Heart right ventricle (tissue), 16 donors: ENCODE data around the gene CATSPERZ. TPM values are rescaled to one million over a fixed set of nuclear protein-coding genes. Genes with fewer than 3 reads are reported as not detected.

ENCODE experiments used
- ATAC-seq, 8 donors: fragments of 200-7000 bp; cut with Tn5 transposase; one replicate each; pipeline ENCODE4 v1.9.1; 2020; ENCODE audit warnings: mild to moderate bottlenecking in 8 of 8, moderate library complexity in 8 of 8, moderate number of reproducible peaks in 1 of 8
- DNase-seq, 2 donors: peaks; one replicate each; pipeline ENCODE4 v3.0.0-alpha.2; 2020
- H3K27ac ChIP-seq, 10 donors: fragments of 200-600 bp; sonication (generic) in 2 of 10; one replicate each; pipeline versions ENCODE4 v1.5.0 to v1.8.0; 2020 to 2022; ENCODE audit warnings: mild to moderate bottlenecking in 3 of 10
- H3K27me3 ChIP-seq, 7 donors: fragments of 200-600 bp; one replicate each; pipeline ENCODE4 v1.8.0; 2021 to 2022; ENCODE audit warnings: mild to moderate bottlenecking in 2 of 7
- H3K36me3 ChIP-seq, 9 donors: fragments of 200-600 bp; sonication (generic) in 1 of 9; one replicate each; pipeline versions ENCODE4 v1.5.0 to v1.8.0; 2020 to 2022; ENCODE audit warnings: mild to moderate bottlenecking in 2 of 9
- H3K4me1 ChIP-seq, 9 donors: fragments of 200-600 bp; sonication (generic) in 1 of 9; one replicate each; pipeline versions ENCODE4 v1.5.0 to v1.8.0; 2020 to 2022; ENCODE audit warnings: mild to moderate bottlenecking in 4 of 9
- H3K4me3 ChIP-seq, 10 donors: fragments of 200-600 bp; sonication (generic) in 2 of 10; one replicate each; pipeline versions ENCODE4 v1.5.0 to v1.8.0; 2020 to 2022; ENCODE audit warnings: mild to moderate bottlenecking in 7 of 10, moderate library complexity in 2 of 10
- H3K9me3 ChIP-seq, 11 donors: fragments of 200-600 bp in 10 of 11; sonication (generic) in 2 of 11; one replicate each; pipeline versions ENCODE4 v1.5.0 to v1.8.0; 2013 to 2022; ENCODE audit warnings: mild to moderate bottlenecking in 2 of 11, control low read depth in 1 of 11, moderate library complexity in 1 of 11
- CTCF ChIP-seq, 9 donors: fragments of 200-600 bp; sonication (generic) in 2 of 9; IDR thresholded peaks; one replicate each; pipeline versions ENCODE4 v1.5.0 to v1.8.0; 2021 to 2022; ENCODE audit warnings: antibody characterized with exemption in 9 of 9, mild to moderate bottlenecking in 5 of 9, moderate library complexity in 1 of 9
- WGBS, 2 donors: extraction: QIAGEN DNeasy Blood & Tissue Kit; methylation state at CpG; one replicate each; pipeline ENCODE4 v1.1.7; 2013; ENCODE audit warnings: inconsistent platforms in 1 of 2; 5-methylcytosine and 5-hydroxymethylcytosine counted together
- intact Hi-C, 10 donors: fragments of 100-400 bp; cut with DNase I; formaldehyde crosslinking; loops; one replicate each; pipeline versions ENCODE4 v1.11.1 to v1.14.2; 2022
- polyA plus RNA-seq, 2 donors: library from polyadenylated mRNA; stranded (reverse); fragments of 200-250 nt; gene quantifications; one replicate each; pipeline ENCODE4 v1.2.3, GENCODE V29; 2013
- total RNA-seq, 10 donors: library from RNA; stranded (reverse); fragmentation: NEBNext Ultra II Directional in 3 of 10; extraction: Animal tissue kit (Norgen Biotek cat#: 25700) in 3 of 10; gene quantifications; one replicate each; pipeline versions ENCODE4 v1.2.1 to v1.2.4, GENCODE V29; 2021 to 2023
- donor health status: Arrhythmogenic right ventricular cardiomyopathy.
- donor health status: ischemic (EF 13 %, LVEDD 7.1; RV severe dilation, severe dysfunction).
- donor health status: healthy with polysubstance abuse.
- donor health status: DM: no; HTN: yes; CAD: no.
- donor health status: DM: no; HTN: no; CAD: no.
- donor health status: ischemic (EF 25% LVEDD 6.9; RV normal size, moderate dysfunction).
- donor health status: ischemic (EF 25% LVEDD 5.7; RV mildly dilated, moderate dysfunction).
- donor health status: healthy.
- donor health status: DM: yes; HTN: yes; CAD: no.
- donor health status: Ischemic cardiomyopathy.
- donor health status: ischemic (EF 35%, LVEDD 5.7; RV mildly dilated, moderate dysfunction).
- donor health status: nonischemic (EF 11% LVEDD 7.7; RV severe dilation, severe dysfunction).
- donor health status: DM: yes; HTN: yes; CAD: no.
- donor health status: PGD.
- donor health status: ischemic (EF 29% LVEDD 5.4; RV normal size, mild dysfunction).
- donor health status: nonischemic (EF 23%, LVEDD 6.1; RV moderate dilation, normal function).

The CATSPERZ gene
- total and polyA plus RNA-seq, 12 donors: 0.10 TPM; not detected in 11

GRCh38 chr11:64258946-64259532 lies 41.1 kb upstream of the CATSPERZ start:
- 92 to 94% methylated on average over 31 to 32 of the region's 32 CpGs for WGBS, 2 donors

GRCh38 chr11:64259533-64260067 lies 40.6 kb upstream of the CATSPERZ start:
- H3K27ac ChIP-seq: no peak overlapping the region
- peaks cover 0 to 100% (median 38%) of the 10 kb centered on the region in 9 donors for H3K36me3 ChIP-seq
- H3K27me3 ChIP-seq: no peaks in the 10 kb centered on the region
- H3K9me3 ChIP-seq: no peaks in the 10 kb centered on the region
- DNase-seq: no peak
- ATAC-seq: no peak
- no peaks in the 10 kb centered on the region for H3K4me1 ChIP-seq
- intact Hi-C loops: no loop called here
- TF ChIP-seq CTCF (IDR thresholded peaks at IDR 0.05): no peak
- WGBS, 2 donors: 88% methylated on average over 4 of the region's 4 CpGs
- no peak overlapping the region for H3K4me3 ChIP-seq

More at GRCh38 chr11:64258946-64259532, 41.1 kb upstream of the CATSPERZ start:
- no peaks in the 10 kb centered on the region for H3K9me3 ChIP-seq
- H3K27ac ChIP-seq: no peak overlapping the region
- no peak overlapping the region for H3K4me3 ChIP-seq
- H3K4me1 ChIP-seq: peaks cover 0 to 3% (median under 1%) of the 10 kb centered on the region in 9 donors
- intact Hi-C loops: no loop called here
- ATAC-seq (no peak), DNase-seq (no peak)
- H3K27me3 ChIP-seq: no peaks in the 10 kb centered on the region
- peaks cover 0 to 99% (median 40%) of the 10 kb centered on the region in 9 donors for H3K36me3 ChIP-seq
- no peak for TF ChIP-seq CTCF (IDR thresholded peaks at IDR 0.05)

- ATAC-seq: no peak
- DNase-seq: no peak
- Histone ChIP-seq H3K27me3 (no peaks in the 10 kb centered on the region), H3K4me3 (no peak overlapping the region), H3K9me3 (no peaks in the 10 kb centered on the region), H3K36me3 (peaks cover 0 to 100% (median 32%) of the 10 kb centered on the region in 9 donors), H3K27ac (no peak overlapping the region), H3K4me1 (no peaks in the 10 kb centered on the region)
- WGBS, 2 donors: 93 to 98% methylated on average over 6 of the region's 6 CpGs
- intact Hi-C loops: no loop called here
- TF ChIP-seq CTCF (IDR thresholded peaks at IDR 0.05): no peak
These were observed 39.9 kb upstream of the CATSPERZ start for GRCh38 chr11:64260147-64260708.

GRCh38 chr11:64261556-64262080 lies 38.5 kb upstream of the CATSPERZ start:
- no peak overlapping the region for H3K4me3 ChIP-seq
- peaks cover 0 to 4% (median 0%) of the 10 kb centered on the region in 9 donors for H3K4me1 ChIP-seq
- intact Hi-C loops: no loop called here
- no peak overlapping the region for H3K27ac ChIP-seq
- no peak for TF ChIP-seq CTCF (IDR thresholded peaks at IDR 0.05)
- 93 to 95% methylated on average over 18 of the region's 18 CpGs for WGBS, 2 donors
- H3K27me3 ChIP-seq: no peaks in the 10 kb centered on the region
- H3K9me3 ChIP-seq: no peaks in the 10 kb centered on the region
- DNase-seq (no peak), ATAC-seq (no peak)
- peaks cover 0 to 100% (median 29%) of the 10 kb centered on the region in 9 donors for H3K36me3 ChIP-seq
